Measurements from ENCODE around the gene RMI2.

The RMI2 gene

DNA sequence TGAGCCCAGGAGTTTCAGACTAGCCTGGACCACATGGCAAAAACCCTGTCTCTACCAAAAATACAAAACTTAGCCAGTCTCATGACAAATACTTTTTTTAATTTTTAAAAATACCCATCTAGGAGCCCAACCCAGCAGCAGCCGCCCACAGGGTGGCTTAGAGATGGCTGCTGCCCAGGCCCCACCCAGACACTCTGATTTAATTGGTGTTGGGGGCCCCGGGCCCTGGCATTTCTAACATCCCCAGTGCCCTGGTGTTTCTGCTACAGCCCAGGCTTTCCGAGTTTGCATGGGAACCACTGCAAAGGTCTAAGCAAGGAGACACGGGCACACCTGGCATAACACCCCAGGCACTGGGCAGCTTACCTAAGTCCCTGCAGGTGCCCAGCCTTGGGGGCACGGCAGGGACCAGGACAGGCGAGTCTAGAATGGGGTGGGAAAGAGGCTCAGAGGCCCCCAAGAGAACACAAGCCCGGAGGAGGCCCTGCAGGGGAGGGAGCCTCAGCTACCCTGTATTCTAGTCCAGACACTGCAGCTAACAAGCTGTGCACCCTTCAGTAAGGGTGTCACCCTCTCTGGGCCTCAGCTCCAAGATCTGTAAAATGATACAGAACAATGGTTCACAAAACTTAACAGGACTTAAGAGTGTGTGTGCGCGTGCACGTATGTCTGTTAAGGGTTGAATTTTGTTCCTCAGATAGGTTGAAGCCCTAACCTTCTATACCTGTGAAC lies 48.8 kb downstream of the RMI2 start:
- no peaks in the 10 kb centered on the region for H3K9me3 Mint-ChIP-seq
- TF ChIP-seq, protein P1, sequence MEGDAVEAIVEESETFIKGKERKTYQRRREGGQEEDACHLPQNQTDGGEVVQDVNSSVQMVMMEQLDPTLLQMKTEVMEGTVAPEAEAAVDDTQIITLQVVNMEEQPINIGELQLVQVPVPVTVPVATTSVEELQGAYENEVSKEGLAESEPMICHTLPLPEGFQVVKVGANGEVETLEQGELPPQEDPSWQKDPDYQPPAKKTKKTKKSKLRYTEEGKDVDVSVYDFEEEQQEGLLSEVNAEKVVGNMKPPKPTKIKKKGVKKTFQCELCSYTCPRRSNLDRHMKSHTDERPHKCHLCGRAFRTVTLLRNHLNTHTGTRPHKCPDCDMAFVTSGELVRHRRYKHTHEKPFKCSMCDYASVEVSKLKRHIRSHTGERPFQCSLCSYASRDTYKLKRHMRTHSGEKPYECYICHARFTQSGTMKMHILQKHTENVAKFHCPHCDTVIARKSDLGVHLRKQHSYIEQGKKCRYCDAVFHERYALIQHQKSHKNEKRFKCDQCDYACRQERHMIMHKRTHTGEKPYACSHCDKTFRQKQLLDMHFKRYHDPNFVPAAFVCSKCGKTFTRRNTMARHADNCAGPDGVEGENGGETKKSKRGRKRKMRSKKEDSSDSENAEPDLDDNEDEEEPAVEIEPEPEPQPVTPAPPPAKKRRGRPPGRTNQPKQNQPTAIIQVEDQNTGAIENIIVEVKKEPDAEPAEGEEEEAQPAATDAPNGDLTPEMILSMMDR (IDR thresholded peaks at IDR 0.05; ENCODE audit: unreplicated experiment in 3 of 3) = no peak
- no peak overlapping the region for H3K4me3 Mint-ChIP-seq
- no peak overlapping the region for H3K27ac Mint-ChIP-seq
- H3K36me3 Mint-ChIP-seq (ENCODE audit: low read depth) = no peaks in the 10 kb centered on the region
- peaks cover 22% of the 10 kb centered on the region for H3K4me1 Mint-ChIP-seq
- peaks cover 18% of the 10 kb centered on the region for H3K27me3 Mint-ChIP-seq (ENCODE audit: low read depth)

DNA sequence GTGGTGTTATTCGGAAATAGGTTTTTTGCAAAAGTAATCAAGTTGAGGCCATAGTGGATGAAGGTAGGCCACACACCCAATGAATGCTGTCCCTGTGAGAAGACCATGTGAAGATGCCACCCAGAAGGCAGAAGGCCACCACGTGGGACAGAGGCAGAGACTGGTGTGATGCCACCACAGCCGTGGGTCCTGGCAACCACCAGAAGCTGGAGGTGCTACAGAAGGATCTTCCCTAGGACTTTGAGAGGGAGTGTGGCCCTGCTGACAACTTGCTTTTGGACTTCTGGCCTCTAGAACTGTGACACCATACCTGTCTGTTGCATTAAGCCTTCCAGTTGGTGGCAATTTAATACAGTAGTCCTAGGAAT lies 49.3 kb downstream of the RMI2 start:
- Mint-ChIP-seq H3K27me3 (ENCODE audit: low read depth) (peaks cover 15% of the 10 kb centered on the region), H3K36me3 (ENCODE audit: low read depth) (no peaks in the 10 kb centered on the region), H3K27ac (no peak overlapping the region), H3K4me3 (no peak overlapping the region), H3K9me3 (no peaks in the 10 kb centered on the region), H3K4me1 (peaks cover 22% of the 10 kb centered on the region)
- TF ChIP-seq, protein P1 (IDR thresholded peaks at IDR 0.05; ENCODE audit: unreplicated experiment in 3 of 3) = no peak

DNA sequence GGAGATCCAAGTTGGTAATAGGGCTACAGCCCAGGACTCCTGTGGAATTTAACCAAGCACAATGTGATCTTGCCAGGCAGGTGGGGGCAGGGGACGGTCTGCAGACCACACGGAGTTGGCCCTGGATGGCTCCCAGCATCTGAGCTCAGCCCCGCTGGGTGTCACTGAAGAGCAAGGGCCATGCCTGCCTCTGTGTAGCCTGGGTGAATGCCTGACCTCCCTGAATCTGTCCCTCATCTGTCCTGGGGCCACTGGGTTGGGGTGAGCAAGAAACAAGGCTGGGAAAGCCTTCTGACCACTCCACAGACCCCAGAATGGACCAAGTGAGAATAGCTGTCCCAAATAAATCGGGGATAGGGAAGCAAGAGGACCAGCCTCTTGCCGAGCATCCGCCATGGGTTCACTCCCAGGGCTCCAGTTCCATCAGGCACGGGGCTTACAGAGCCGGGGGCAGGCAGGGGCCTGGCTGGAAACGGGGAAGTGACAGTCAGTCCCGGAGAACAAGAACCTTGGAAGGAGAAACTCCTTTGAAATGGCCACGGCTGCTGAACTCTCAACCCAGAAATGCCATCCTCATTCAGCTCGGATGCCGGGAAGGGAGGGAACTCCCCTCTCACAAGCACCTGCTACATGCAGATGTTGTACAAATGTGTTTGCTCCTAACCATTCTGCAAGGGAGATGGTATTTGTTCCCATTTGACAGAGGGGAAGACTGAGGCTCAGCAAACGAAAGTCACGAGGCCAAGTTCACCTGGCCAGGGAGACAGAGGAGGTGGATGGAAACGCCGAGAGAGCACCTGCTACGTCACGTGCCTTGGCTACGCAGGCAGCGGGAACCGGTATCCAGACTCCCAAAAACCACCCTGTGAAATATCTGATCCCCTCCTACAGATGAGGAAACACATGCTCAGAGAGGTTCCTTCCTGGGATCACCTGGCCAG lies 50.0 kb downstream of the RMI2 start:
- Mint-ChIP-seq H3K4me1 (peaks cover 22% of the 10 kb centered on the region), H3K27ac (no peak overlapping the region), H3K4me3 (no peak overlapping the region), H3K27me3 (ENCODE audit: low read depth) (peaks cover 15% of the 10 kb centered on the region), H3K36me3 (ENCODE audit: low read depth) (no peaks in the 10 kb centered on the region), H3K9me3 (no peaks in the 10 kb centered on the region)
- TF ChIP-seq, protein P1 (IDR thresholded peaks at IDR 0.05; ENCODE audit: unreplicated experiment in 3 of 3) = no peak

DNA sequence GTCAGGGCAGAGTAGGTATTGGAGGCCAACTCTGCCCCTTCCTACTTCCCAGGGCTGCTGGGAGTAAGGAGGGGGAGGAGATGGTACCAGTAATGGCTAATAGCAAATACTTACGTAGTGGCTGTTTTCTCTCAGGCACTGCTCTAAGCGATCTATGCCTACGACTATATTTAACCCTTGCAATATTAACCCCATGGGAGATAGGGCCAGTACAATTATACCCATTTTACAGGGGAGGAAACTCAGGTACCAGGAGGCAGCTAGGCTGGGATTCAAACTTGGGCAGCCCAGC lies 50.6 kb downstream of the RMI2 start:
- Mint-ChIP-seq H3K27ac (no peak overlapping the region), H3K4me3 (no peak overlapping the region), H3K4me1 (peaks cover 16% of the 10 kb centered on the region), H3K27me3 (ENCODE audit: low read depth) (peaks cover 15% of the 10 kb centered on the region), H3K9me3 (no peaks in the 10 kb centered on the region), H3K36me3 (ENCODE audit: low read depth) (no peaks in the 10 kb centered on the region)
- TF ChIP-seq, protein P1 (IDR thresholded peaks at IDR 0.05; ENCODE audit: unreplicated experiment in 3 of 3) = no peak

DNA sequence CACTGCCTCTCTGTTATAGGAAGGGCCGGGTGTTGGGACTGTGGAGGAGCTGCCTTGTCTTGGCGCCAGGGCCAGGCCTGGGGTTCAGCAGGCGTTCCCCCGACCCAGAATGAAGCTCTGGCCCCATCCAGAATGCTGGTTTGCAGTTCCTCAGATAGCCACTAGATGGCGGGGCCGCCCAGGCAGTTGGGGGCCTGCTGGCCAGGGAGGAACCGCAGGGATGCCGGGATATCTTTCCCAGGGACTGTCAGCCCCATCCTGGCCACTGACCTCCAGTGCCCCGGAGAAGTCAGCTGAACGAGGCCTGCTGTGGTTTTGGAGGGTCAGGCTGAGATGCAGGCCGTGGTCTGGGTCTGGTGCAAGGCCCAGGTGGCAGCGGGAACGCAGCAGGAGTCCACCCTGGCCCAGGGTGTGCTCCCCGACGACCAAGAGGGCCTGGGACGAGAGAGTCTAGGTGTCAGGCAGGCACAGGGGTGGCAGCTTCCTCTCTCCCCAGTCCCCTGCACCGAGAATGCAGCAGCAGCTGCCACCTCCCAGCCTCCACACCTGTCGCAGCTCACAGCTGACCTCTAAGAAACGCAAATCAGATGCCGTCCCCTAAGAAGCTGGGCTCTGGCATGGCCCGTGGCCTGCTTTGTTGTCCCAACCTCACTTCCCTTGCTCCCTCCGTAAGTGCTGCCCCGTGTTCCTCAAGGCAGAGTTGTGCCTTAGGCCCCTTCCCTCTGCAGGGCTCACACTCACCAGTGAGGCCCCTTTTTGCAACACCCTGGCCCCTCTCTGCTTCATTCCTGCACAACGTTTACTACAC lies 51.2 kb downstream of the RMI2 start:
- peaks cover 11% of the 10 kb centered on the region for H3K4me1 Mint-ChIP-seq
- H3K9me3 Mint-ChIP-seq = no peaks in the 10 kb centered on the region
- peaks cover 11% of the 10 kb centered on the region for H3K27me3 Mint-ChIP-seq (ENCODE audit: low read depth)
- TF ChIP-seq, protein P1 (IDR thresholded peaks at IDR 0.05; ENCODE audit: unreplicated experiment in 3 of 3) = peak; percentile 96 to 99 (median 97)
- peak overlapping the region; percentile 14 to 77 (median 30) for H3K27ac Mint-ChIP-seq
- no peaks in the 10 kb centered on the region for H3K36me3 Mint-ChIP-seq (ENCODE audit: low read depth)
- H3K4me3 Mint-ChIP-seq = no peak overlapping the region

Measured in nephron (organoid).